GM13976 (cell line): ENCODE measurements around the gene FBXO3.

Experiments used
- DNase-seq: peaks from one replicate; pipeline ENCODE4 v3.0.0; 2012; ENCODE audit warnings: low spot score
- CTCF ChIP-seq: IDR thresholded peaks from 2 replicates; pipeline ENCODE4 v1.5.1; 2012; ENCODE audit warnings: borderline replicate concordance, mild to moderate bottlenecking; ENCODE audit not compliant: insufficient read depth; ENCODE audit errors: extremely low read depth, missing control alignments, control extremely low read depth
- in situ Hi-C: fragments of 300-500 bp; cut with MboI; formaldehyde crosslinking; loops from one replicate; pipeline ENCODE4 v1.12.0; 2022; ENCODE audit warnings: low sequenced_read_pairs, mixed read lengths, inconsistent platforms; ENCODE audit not compliant: unreplicated experiment

FBXO3 gene

GRCh38 chr11:33699515-33700062, 74.7 kb downstream of the FBXO3 start:
- in situ Hi-C loops = no loop called here
- TF ChIP-seq CTCF = no peak
- DNase-seq = no peak

DNA sequence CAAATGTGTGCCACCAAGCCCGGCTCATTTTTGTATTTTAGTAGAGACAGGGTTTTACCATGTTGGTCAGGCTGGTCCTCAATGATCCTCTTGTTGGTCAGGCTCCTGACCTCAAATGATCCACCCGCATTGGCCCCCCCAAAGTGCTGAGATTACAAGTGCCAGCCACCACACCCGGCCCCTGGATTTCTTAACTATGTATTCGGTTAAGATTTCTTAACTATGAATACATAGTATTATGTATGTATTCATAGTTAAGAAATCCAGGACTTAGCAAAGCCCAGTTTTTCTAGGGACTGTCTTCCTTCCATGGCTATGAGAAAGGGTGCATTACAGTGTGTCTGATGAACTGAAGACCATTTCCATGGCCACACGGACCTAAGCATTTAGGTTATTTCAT, 75.4 kb downstream of the FBXO3 start:
- TF ChIP-seq CTCF = no peak
- no peak for DNase-seq
- in situ Hi-C loops = no loop called here

- no peak for TF ChIP-seq CTCF
- no peak for DNase-seq
- in situ Hi-C loops = no loop called here
These were observed 76.3 kb downstream of the FBXO3 start for GRCh38 chr11:33697997-33698396.

DNA sequence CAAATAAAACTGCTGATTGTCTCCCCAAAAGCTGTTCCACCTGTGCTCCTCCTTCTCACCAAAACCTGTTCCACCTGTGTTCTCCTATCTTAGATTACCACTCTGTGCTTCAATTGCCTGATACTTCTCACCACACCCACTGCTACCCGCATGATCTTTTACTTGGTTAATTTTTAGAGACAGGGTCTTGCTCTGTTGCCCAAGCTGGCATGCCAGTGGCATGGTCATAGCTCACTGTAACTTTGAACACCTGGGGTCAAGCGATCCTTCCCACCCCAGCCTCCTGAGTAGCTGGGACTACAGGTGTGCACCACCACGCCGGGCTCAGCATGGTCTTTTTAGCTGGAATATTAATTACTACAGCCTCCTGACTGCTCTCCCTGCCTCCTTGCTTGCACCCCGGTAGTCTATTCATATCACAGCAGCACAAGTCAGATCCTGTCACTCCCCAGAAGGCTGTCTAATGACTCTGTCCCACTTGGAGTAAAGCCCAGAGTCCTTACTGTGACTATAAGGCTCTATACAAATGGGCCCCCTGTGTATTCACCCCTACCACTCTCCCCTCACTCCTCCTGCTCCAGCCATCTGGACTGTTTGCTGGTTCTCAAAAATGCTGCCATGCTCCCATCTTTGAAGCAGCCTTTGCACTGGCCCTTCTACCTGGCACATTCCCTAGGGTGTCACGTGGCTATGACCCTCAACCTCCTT, 77.2 kb downstream of the FBXO3 start:
- TF ChIP-seq CTCF = no peak
- in situ Hi-C loops = no loop called here
- no peak for DNase-seq

- TF ChIP-seq CTCF = no peak
- in situ Hi-C loops = no loop called here
- DNase-seq = no peak
These were observed 77.9 kb downstream of the FBXO3 start for GRCh38 chr11:33696411-33696810.

DNA sequence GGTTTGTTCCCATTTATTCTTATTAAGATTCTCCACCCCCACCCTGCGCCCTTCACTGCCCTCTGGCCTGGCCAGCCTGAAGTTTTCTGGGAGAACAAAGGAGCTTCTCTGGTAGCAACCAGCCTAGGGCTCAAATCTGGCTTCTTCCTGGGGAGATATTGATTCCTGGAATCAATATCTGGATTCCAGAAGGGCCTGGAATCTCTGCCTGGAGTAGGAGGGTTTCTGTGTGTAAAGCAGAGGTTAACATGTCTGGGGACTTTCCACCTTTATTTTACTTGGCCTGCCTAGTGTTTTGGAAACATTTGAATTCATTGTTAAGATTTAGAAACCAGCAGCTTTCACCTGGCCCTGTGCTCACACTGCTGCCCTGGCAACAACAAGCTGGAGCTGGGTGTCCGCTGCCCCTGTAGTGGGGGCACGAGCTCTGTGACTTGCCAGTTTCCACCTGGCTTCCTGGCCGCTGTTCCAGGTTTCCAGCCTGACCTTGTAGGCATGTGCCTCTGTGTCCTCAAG, 79.2 kb downstream of the FBXO3 start:
- DNase-seq = no peak
- no peak for TF ChIP-seq CTCF
- in situ Hi-C loops = no loop called here
